GM12873 (cell line): Measurements from ENCODE around the gene TTC7B.

Source experiments
- TF ChIP-seq, protein P1 (sequence below): IDR thresholded peaks from 2 replicates; pipeline ENCODE4 v1.5.1; 2012; ENCODE audit warnings: low read depth, mild to moderate bottlenecking, moderate library complexity, low read length, control low read depth; ENCODE audit not compliant: insufficient read depth; ENCODE audit errors: missing control alignments

TTC7B gene

GRCh38 chr14:90587252-90587910, 228.8 kb downstream of the TTC7B start:
- TF ChIP-seq, protein P1, sequence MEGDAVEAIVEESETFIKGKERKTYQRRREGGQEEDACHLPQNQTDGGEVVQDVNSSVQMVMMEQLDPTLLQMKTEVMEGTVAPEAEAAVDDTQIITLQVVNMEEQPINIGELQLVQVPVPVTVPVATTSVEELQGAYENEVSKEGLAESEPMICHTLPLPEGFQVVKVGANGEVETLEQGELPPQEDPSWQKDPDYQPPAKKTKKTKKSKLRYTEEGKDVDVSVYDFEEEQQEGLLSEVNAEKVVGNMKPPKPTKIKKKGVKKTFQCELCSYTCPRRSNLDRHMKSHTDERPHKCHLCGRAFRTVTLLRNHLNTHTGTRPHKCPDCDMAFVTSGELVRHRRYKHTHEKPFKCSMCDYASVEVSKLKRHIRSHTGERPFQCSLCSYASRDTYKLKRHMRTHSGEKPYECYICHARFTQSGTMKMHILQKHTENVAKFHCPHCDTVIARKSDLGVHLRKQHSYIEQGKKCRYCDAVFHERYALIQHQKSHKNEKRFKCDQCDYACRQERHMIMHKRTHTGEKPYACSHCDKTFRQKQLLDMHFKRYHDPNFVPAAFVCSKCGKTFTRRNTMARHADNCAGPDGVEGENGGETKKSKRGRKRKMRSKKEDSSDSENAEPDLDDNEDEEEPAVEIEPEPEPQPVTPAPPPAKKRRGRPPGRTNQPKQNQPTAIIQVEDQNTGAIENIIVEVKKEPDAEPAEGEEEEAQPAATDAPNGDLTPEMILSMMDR = no peak

- TF ChIP-seq, protein P1 = no peak
Observed at GRCh38 chr14:90585106-90585505, 231.1 kb downstream of the TTC7B start.

- TF ChIP-seq, protein P1 = no peak
Observed at GRCh38 chr14:90583916-90584605, 232.2 kb downstream of the TTC7B start.

- TF ChIP-seq, protein P1 = no peak
Observed at GRCh38 chr14:90583427-90583826, 232.8 kb downstream of the TTC7B start.

DNA sequence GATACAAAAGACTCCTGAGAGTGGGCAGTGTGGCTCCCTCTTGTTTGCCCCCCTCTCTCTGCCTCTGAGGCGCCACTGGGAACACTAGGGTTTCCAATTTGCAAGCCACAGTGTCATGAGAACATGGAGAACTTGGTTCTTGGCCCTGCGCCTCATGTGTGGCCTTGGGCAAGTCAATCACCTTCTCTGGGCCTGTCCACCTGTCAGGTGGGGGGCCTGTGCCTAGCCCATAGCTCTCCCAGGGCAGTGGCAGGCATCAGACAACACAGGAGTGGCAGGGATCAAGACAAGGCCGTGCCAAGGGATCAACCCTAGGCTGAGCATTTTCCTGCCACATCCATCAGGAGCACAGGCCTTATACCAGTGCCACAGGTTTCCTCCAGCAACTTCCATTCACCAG, 234.1 kb downstream of the TTC7B start:
- TF ChIP-seq, protein P1 = no peak

- TF ChIP-seq, protein P1 = no peak
Observed at GRCh38 chr14:90581745-90582144, 234.5 kb downstream of the TTC7B start.

DNA sequence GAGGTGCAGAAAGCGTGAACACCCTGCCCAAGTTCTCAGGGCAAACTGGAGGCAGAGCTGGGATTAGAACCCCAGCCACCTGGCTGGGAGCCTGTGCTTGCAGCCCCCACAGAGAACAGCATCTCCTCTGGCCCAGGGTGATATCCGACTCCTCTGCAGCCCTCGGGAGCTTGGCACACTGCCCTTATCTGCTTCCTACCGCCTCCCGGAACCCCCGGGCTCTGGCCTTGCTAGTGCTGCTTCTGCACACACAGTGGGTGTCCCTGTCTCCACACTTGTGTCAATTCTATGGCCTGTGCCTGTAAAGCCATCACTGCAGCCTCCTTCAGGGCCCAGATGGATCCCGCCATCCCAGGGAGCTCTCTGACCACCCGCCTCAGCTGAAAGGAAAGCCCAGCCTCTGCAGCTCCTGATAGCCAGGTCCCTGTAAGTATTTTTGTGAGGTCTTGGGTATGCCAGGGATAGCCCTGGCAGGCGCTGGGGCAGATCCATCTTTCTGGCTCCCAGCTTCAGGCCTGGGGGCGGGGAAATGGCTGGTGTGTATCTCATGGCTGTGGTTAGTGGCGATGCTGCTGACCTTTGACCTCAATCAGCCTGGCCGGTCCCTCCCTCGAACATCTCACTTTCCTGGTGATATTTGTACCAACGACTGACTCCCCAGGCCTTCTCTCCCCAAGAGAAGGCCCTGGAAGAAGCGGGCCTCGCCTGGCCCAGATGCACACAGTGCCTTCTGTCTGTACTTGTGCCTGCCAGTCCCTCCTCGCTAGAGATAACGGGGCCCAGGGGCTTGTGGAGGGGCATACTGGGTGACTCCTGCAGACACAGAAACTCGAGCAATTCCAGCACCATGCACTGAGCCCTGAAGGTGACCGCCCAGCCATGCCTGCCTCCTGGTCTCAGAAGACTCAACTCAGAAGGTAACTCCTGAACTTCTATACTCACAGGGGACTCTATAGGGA, 235.6 kb downstream of the TTC7B start:
- TF ChIP-seq, protein P1 = no peak
